Germinal center (tissue), 1 donor: ENCODE data around the gene LDB2.
"Not testable (repeated sequence)": the region's sequence is repeated elsewhere in the genome, so short reads cannot be mapped to it uniquely, and the experiment has no call there.

Experiments used
- DNase-seq: peaks from one replicate; pipeline ENCODE4 v3.0.0; 2012; ENCODE audit warnings: mixed read lengths, low spot score

LDB2 gene

DNA sequence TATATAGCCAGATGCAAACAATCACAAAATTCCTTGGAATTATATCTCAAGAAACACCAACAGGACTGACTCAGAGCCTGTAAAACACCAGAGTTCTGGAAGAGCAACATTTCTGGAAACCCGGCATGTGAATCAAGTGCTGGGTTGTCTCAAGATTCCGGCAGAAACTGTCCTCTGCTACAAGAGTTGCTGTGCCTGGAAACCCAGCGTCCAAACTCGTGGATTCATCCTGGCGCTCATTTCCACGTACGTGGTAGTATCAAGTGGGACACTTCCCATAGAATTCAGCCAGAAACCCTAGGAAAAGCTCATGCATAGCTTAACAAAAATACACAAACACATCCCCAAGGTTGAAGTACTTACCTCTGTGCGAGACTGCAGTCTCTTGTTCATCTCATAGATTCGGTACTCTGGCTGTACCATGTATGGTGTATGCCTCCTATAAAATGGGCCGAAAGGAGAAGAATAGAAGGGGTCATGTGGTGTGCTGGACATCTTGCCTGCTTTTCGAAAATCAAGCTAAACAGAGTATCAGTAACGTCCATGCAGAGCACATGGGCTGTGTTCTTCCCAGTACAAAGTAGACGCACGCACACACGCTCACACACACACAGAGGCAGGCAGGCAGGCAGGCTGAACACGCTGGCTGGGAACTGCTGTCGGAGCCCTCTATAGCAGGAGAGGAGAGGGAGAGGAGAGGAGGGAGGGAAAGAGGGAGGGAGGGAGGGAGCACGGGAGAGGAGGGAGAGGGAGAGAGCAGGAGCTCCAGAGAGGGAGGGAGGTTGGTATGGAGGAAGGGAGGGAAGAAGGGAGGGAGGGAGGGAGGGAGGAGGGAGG lies at the start of gene LDB2:
TSS of gene LDB2 (minus strand) at position 655 of the 837 bp plus-strand sequence.
- no peak for DNase-seq

DNA sequence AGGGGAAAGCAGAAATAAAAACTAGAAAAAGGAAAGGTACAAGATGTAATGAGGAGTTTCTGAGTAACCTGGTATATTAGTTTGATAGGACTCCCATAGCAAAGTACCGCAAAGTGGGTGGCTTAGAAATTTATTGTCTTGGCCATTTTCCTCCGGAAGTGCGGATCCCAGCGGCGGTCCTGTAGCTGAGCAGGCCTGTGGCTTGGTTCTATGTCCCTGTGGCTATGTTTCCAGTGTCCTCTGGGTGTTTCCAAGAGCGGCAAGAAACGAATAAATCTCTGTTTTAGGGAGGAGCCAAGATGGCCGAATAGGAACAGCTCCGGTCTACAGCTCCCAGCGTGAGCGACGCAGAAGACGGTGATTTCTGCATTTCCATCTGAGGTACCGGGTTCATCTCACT lies 44.0 kb upstream of the LDB2 start:
- no peak for DNase-seq

DNA sequence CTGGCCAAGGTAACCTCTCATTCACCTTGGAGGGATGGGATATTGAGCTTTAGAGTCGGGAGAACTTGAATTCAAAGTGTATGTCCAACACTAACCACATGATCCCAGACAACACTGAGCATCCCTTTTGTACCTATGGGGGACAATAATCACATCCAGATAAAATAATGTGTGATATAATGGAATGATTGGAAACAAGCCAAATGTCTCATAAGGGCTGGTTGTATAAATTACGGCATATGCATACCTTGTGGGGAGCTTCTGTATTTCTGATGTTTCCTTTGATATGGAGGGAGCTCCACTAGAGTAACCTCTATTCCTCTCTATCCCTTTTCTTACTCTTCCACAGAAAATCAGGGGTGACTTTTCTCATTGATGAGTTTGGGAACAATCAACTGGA lies 40.7 kb upstream of the LDB2 start:
- DNase-seq: no peak

DNA sequence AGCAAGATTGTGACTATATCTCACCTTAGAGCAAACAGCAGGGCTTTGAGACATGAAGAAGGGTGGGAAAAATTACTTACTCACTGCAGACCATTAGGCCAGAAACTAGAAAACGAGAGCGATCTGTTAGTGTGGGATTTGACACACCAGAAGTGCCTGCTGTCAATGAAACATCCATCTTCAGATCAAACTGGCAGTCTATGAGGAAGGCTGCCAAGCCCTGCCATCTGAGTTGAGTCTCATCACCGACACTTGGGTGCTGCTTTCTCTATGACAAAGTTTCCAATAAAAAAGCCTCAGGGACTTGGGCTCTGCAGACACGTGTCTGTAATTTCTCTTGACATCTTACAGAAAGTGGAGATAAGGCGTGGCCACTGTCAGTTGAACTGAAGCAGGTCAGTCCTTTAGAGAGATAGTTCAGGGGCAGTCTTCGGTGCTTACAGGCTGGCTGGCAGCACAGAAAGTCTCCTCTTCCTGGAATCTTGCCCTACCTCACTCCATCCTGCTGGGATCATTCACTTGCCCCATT lies 40.1 kb upstream of the LDB2 start:
- no peak for DNase-seq

DNA sequence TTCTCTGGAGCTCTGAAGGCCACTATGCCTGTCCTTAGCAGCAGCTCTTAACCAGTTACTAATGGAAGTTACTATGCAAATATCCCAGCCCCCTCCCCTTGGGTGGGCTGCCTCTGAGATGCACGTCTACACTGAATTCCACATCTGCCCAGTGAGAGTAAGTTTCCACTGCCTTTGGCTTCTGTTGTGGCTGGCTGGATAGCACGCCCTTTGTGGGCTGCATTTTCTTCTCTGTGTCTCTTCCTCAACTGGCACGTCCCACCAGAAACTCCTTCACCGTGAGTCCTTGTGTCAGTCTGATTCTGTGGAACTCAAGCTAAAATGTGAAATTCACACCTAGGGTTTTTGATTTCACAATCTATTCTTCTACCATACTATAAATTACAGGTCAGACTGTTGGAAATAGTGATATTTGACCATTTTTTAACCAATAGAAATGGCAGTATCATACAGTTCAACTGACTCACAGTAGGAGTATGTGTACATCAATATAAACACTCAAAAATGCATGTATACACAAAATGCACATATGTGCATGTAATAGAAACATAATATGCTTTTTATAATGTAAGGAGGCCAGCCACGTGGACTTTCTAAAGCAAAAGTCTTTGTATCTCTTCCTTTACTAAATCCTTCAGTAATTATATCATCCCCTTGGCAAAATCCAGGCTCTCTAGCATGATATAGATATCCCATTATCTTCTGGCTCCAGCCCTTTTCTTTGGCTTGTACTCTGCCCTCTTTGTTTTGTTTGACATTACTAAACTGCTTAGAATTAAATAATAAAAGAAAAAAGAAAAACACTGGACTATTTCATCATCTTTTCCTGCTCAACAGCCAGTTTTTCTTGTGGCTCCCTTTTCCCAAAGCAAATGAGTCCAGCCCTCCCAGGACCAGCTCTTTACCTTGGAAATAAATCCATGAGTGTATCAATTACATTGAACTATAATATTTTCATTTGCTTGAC lies 33.2 kb upstream of the LDB2 start:
- DNase-seq: no peak

DNA sequence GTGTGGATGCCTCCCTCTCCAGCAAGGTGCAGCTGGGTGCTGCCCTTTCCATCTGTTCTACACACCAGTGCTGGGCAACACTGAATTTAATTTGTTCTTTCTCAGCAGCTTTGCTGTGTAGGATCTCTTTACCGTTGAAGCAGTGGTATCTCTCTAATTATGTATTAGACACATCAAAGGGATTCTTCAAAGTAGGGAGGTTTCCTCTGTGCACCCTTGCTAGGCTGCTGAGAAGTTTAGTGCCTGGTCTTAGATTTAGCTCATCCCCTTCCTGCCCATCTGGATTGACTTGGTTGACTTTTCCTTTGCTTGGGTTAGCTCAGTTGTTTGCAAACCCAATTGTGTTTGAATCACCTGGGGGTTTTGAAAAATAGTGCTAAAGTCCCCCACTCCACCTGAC lies 27.8 kb upstream of the LDB2 start:
- DNase-seq: no peak

DNA sequence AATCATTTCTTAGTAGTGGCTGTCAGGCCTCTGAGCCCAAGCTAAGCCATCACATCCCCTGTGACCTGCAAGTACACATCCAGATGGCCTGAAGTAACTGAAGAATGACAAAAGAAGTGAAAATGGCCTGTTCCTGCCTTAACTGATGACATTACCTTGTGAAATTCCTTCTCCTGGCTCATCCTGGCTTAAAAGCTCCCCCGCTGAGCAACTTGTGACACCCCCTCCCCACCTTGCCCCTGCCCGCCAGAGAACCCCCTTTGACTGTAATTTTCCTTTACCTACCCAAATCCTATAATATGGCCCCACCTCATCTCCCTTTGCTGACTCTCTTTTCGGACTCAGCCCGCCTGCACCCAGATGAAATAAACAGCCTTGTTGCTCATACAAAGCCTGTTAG lies 20.3 kb upstream of the LDB2 start:
- not testable (repeated sequence) for DNase-seq

DNA sequence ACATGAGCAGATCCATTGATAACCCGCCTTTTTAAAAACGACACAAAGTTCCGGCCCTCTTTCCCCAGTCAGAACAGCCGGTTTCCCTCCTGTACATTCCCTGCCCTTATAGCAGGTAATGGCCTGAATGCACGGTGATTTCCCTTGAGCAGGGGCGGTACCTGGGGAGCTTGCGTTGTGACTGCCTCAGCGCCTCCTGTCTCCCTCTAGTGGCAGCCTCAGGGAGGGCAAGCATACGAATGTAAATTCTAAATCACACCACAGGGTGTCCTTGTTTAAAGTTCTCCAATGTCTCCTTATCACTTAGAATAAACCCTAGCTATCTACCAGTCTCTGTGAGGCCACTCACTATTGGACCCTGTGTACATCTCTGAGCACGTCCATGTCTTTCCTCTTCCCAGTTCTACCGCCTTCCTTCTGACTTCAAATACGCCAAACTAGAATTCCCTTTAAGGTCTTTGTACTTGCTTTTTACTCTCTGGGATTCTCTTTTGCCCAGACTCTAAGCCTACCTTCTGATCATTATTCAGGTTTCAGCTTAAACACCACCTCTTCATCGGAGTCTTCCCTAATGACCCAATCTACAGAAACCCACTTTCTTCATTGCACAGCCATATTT lies 18.4 kb upstream of the LDB2 start:
- DNase-seq: peak; percentile 55

DNA sequence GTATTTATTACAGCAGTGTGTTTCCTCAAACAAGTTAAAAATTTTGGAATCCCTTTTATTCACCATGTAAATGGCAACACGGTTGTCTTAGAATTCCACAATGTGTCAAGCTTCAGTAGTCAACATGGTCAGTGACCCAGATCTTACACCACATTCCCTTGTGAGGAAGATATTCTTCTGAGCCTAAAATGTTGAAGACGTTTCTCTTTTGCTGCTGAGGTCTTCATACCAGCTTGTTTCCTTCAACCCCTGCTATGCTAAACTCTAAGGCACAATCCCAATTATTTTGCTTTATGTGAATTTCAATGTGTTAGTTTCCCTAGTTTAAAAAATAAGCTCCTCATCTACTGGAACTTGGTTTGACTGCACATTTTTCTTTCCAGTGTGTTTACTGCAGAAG lies 17.6 kb upstream of the LDB2 start:
- no peak for DNase-seq

DNA sequence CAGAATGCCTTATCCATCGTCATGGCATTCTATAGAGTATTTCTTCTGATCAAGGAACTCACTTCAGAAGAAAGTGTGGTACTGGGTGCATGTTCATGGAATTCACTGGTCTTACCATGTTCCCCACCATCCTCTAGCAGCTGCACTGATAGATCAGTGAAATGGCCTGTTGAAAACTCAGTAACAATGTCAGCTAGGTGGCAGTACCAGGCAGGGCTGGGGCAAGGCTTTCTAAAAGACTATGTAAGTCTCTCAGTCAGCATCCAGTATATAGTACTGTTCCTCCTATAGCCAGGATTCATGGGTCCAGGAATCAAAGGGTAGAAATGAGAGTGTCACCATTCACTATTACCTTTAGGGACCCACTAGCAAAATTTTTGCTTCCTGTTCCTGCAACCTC lies 15.8 kb upstream of the LDB2 start:
- no peak for DNase-seq

DNA sequence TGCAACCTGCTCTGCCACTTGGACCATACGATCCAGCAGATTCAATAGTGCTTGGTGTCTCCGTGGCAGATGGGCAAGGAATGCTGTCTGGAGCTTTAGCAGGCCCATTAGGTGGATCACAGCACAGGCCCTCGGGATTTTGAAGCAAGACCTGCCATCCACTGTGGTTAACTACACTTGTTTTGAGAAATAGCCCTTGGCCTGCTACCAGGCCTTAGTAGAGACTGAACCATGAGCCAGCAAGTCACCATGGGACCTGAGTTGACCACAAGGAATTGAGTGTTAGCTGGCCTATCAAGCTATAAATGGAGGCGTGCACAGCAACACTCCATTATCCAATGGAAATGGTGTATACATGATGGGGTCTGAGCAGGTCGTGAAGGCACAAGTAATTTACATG lies 14.5 kb upstream of the LDB2 start:
- no peak for DNase-seq

DNA sequence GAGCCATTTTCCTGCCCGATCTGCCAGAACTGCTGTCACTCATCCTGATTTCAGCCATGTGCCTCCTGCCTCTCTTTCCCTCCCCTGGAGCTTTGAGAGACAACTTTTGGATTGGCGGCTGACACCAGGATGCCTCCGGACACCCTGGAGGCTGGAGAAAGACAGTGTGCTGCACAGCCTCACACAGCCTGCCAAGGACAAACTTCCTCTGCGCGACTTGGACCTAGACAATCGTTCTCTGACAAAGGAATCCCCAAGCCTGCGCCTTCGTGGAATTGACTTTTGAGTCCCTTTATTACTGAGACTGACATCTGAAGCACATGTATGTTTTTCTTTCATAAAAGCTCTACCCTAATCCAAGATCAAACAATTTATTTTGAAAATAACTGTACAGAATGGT lies 10.8 kb upstream of the LDB2 start:
- no peak for DNase-seq

DNA sequence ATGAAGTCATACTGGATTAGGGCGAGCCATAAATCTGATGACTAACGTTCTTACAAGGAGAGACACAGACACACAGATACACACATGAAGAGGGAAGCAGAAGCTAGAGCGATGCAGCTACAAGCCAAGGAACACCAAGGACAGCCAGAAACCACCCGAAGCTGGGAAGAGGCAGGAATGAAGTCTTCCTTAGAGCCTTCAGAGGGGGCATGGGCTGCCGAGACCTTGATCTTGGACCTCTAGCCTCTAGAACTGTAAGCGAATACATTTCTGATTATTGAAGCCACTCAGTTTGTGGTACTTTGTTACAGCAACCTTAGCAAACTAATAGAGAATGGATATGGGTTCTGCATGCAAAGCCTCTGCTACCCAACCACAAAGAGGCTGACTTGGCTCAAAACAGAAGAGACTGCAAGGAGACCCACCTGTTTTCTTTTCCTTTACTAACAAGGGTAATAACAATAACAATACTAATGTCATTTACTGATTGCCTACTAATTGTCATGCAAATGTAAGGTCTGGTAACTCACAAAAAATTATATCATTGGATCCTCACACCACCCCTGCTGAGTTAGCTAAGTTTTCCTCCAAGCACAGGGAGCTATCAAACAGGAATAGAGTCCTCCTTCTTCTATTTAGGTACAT lies 10.1 kb upstream of the LDB2 start:
- DNase-seq: no peak

DNA sequence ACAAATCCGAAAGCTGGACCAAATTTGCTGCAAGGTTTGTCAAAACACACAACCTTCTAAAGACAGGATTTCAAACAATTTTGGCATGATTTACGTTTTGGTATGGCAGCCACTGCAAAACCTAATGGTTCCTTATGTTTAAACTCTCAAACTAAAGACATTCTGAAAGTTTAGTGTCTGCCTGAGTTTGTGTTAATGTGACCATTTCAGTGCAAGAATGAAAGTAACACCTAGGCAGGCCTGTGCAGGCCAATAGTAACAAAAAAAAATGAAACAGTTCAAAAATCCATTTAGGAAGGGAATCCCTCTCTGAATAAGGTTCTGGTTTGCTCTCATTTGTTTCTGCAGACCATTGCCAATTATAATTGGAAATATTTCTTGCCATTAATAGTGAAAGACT lies 1.9 kb upstream of the LDB2 start:
- DNase-seq: no peak

DNA sequence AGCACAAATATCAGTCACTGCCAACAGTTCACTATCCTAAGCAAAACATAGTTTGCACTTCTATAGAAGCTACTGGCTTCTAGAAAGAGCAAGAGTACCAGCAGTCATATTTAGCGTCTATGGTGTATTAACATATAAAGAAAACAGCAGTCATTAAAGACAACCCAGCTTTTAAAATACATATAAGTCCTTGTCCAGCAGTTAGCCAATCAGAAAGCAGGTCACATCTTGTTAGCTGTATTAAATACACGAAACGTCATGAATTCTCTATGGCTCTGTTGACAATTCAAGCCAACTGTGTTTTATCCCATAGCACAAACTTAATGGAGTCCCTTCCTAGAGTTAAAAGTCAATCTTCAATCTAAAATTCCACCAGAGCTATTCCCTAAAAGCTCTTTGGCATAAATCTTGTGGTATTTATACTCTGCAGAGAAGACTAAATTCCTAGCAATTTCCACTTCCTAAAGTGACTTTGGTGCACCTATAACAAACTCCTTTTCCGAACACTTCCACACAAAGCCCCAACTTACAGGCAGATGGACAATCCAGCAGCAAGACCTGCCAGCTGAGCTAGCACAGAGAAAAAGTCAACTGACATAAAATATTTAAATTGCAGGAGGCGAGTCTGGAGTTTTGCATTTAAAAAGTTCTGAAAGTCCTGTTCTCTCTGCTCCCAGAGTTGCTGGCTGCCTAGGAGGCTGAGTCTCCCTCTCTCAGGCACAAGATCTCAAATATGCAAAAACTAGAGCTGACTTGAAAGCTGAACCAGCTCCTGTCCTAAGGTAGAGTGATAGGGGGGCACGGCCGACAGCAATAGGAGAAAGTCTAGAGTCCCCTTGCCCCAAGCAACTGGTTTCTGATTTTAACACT lies 1.3 kb downstream of the LDB2 start:
- DNase-seq: no peak

DNA sequence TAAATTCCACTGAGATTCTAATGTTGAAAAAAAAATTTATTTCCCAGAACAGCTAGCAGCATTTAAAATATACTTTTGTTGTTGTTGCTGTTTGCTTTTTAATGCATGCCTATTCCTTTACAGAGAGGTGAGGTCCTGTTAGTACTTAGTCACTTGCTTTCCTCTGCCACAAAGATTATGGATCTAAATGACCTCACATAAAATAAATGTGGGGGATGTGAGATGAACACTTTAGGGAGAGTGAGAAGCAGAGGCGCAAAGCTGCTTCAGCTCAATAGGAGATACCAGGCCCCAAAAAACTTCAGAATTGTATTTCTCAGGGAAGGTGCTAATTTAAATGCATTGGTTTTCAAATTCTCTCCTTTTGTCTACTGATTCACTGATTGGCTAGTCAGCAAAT lies 4.0 kb downstream of the LDB2 start:
- DNase-seq: no peak

DNA sequence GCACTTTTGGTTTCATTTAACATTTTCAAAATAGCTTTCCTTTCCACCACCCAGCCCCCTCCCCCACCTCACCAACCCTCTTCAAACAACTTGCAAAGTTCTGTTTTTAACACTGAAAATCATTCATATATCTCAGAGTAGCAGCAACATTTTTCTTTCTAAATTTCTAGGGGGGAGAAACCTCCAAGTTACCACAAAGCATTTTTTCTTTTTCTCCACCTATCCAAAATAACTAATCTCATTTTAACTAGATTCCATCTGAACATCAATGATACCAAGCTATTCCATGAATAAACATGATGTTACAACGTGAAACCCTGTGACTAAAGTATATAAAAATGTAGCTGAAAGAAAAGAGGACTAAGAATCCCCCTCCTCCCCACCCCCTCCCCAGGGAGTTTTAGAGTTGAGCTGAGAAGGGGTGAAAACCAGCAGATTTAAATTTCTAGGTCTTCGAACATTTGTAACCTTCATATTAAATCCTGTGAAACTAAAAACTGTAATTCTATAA lies 5.2 kb downstream of the LDB2 start:
- DNase-seq: no peak

DNA sequence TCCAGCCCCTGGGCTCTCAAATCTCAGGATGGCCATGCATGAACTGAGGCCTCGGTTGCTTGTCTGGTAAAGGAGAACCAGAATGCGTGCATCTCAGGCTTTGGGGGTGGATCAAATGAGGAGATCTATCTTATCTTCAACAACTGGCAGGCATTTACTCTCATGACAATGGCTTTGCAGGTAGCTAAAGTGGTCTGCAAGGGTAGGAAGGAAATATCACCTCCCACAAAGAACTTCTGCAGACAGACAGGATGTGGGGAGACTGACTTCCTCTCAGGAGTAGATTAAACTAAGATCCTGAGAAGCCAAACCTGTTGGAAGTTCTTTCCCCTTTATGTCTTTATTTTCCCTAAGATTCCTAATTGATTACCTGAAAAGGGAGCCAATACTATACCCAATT lies 7.8 kb downstream of the LDB2 start:
- no peak for DNase-seq

DNA sequence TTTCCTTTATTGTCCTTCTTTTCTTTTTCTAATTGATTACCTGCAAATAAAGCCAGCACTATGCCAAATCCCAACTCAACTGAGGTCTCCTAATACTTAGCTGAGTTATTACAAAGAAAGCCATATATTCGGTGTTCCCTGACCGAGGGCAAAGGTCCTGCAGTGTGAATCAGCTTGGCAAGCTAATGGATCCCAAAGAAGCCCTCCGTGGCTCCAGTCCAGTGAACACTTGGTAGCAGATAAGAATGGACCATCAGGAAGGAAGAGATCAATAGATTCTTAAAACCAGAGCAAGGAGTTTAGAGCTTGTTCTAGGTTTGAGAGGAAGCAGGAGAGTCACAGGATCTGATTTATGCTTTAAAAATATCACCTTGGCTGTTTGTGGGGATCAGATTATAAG lies 8.5 kb downstream of the LDB2 start:
- DNase-seq: no peak

DNA sequence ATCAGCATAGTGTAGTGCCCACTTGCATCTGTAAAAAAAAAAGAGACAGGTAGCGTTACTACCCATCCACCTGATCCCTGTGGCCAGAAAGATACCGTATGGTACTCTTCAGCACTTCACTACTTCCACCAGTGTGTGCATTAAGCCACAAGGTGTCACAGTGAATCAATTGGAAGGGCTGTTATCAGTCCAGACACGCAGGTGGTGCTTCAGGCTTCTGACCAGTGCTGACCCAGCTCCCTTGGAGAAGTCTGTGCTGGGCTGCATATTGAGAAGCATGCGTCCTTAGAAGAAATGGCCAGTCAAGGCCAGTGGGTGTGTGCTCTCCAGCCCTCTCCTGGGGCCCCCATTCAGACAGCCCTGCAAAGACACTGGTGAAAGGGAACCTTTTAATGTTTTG lies 10.6 kb downstream of the LDB2 start:
- DNase-seq: no peak
